ENCODE measurements around the gene TRIP12.
"Not testable (repeated sequence)": the region's sequence is repeated elsewhere in the genome, so short reads cannot be mapped to it uniquely, and the experiment has no call there.

Gene TRIP12

DNA sequence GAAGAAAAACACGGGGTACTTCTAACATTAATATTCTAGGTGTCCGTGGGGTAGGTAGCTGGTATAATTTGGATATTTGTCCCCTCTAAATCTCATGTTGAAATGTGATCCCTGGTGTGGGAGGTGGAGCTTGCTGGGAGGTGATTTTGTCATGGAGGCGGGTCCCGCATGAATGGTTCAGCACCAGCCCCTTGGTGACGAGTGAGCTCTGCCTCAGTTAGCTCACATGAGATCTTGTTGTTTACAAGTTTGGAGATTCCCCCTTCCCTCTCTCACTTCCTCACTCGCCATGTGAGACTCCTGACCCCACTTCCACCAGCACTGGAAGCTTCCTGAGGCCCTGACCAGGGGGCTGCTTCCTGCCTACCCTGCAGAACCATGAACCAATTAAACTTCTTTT lies 172.0 kb downstream of the TRIP12 start (continued):
- TF ChIP-seq, protein P1, sequence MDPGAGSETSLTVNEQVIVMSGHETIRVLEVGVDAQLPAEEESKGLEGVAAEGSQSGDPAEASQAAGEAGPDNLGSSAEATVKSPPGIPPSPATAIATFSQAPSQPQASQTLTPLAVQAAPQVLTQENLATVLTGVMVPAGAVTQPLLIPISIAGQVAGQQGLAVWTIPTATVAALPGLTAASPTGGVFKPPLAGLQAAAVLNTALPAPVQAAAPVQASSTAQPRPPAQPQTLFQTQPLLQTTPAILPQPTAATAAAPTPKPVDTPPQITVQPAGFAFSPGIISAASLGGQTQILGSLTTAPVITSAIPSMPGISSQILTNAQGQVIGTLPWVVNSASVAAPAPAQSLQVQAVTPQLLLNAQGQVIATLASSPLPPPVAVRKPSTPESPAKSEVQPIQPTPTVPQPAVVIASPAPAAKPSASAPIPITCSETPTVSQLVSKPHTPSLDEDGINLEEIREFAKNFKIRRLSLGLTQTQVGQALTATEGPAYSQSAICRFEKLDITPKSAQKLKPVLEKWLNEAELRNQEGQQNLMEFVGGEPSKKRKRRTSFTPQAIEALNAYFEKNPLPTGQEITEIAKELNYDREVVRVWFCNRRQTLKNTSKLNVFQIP (CRISPR knock-in tag; IDR thresholded peaks at IDR 0.05; ENCODE audit: borderline replicate concordance, low read depth) = no peak
- TF ChIP-seq ISL1 (CRISPR knock-in tag; IDR thresholded peaks at IDR 0.05) (no peak), ARNTL (CRISPR knock-in tag; IDR thresholded peaks at IDR 0.05; ENCODE audit: borderline replicate concordance, low read depth) (no peak), ZFP30 (CRISPR knock-in tag; IDR thresholded peaks at IDR 0.05) (no peak), TCF4 (CRISPR knock-in tag; IDR thresholded peaks at IDR 0.05; ENCODE audit: borderline replicate concordance) (no peak), TOX (CRISPR knock-in tag; IDR thresholded peaks at IDR 0.05; ENCODE audit: borderline replicate concordance) (no peak), CSDC2 (CRISPR knock-in tag; IDR thresholded peaks at IDR 0.05) (no peak)

DNA sequence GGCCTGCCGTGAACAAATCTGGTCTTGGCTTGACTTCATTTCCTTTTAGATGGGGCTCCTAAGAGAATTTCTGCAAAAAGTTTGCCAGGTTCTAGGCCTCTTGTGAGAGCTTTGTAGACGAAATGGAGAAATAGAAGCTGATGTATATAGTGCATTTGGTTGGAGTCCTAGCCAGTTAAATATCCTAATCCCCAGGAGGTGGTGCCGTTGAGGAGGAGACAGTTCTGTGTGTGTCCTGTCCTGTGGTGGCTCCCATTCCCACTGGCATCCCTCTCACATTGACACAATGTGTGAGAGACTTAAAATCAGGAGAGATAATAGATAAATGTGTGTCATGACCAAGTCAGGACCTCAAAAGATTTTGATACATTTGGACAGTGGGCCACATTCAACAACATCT lies 172.9 kb downstream of the TRIP12 start:
- no peak for ATAC-seq
- no peak for TF ChIP-seq ESRRG (CRISPR knock-in tag; IDR thresholded peaks at IDR 0.05)
- TF ChIP-seq PPARA (CRISPR knock-in tag; IDR thresholded peaks at IDR 0.05; ENCODE audit: borderline replicate concordance) = no peak
- no peak for TF ChIP-seq TCF4 (CRISPR knock-in tag; IDR thresholded peaks at IDR 0.05; ENCODE audit: borderline replicate concordance)
- TF ChIP-seq BACH2 (CRISPR knock-in tag; IDR thresholded peaks at IDR 0.05; ENCODE audit: borderline replicate concordance) = no peak
- TF ChIP-seq SNAI2 (CRISPR knock-in tag; IDR thresholded peaks at IDR 0.05) = no peak
- TF ChIP-seq, protein P1 (CRISPR knock-in tag; IDR thresholded peaks at IDR 0.05; ENCODE audit: borderline replicate concordance, low read depth) = no peak
- TF ChIP-seq, protein P2, sequence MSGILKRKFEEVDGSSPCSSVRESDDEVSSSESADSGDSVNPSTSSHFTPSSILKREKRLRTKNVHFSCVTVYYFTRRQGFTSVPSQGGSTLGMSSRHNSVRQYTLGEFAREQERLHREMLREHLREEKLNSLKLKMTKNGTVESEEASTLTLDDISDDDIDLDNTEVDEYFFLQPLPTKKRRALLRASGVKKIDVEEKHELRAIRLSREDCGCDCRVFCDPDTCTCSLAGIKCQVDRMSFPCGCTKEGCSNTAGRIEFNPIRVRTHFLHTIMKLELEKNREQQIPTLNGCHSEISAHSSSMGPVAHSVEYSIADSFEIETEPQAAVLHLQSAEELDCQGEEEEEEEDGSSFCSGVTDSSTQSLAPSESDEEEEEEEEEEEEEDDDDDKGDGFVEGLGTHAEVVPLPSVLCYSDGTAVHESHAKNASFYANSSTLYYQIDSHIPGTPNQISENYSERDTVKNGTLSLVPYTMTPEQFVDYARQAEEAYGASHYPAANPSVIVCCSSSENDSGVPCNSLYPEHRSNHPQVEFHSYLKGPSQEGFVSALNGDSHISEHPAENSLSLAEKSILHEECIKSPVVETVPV (CRISPR knock-in tag; IDR thresholded peaks at IDR 0.05) = no peak
- no peak for TF ChIP-seq ZNF565 (CRISPR knock-in tag; conservative IDR thresholded peaks at IDR 0.05; ENCODE audit: low read depth)

DNA sequence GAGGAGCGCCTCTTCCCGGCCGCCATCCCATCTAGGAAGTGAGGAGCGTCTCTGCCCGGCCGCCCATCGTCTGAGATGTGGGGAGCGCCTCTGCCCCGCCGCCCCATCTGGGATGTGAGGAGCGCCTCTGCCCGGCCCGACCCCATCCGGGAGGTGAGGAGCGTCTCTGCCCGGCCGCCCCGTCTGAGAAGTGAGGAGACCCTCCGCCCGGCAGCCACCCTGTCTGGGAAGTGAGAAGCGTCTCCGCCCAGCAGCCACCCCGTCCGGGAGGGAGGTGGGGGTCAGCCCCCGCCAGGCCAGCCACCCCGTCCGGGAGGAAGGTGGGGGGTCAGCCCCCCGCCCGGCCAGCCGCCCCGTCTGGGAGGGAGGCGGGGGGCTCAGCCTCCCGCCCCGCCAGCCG lies 179.1 kb downstream of the TRIP12 start:
- ATAC-seq = not testable (repeated sequence)

DNA sequence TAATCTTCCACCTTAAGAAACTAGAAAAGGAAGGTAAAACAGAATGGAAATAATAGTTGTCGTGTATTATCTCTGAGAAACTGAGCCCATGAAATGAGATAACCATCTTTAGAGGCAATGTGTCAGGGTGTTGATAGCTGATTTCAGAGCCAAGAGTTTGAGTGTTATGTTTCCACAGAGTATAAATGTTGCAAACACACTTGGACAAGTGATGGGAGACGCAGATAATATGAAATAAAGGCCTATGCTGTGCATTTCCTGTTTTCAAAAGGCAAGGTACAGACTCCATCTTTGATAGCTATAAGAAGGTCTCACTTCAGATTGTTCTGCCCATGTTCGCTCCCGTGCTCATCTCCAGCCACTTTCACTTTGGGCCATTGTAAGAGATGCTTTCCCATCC lies 181.5 kb downstream of the TRIP12 start:
- TF ChIP-seq, protein P3, sequence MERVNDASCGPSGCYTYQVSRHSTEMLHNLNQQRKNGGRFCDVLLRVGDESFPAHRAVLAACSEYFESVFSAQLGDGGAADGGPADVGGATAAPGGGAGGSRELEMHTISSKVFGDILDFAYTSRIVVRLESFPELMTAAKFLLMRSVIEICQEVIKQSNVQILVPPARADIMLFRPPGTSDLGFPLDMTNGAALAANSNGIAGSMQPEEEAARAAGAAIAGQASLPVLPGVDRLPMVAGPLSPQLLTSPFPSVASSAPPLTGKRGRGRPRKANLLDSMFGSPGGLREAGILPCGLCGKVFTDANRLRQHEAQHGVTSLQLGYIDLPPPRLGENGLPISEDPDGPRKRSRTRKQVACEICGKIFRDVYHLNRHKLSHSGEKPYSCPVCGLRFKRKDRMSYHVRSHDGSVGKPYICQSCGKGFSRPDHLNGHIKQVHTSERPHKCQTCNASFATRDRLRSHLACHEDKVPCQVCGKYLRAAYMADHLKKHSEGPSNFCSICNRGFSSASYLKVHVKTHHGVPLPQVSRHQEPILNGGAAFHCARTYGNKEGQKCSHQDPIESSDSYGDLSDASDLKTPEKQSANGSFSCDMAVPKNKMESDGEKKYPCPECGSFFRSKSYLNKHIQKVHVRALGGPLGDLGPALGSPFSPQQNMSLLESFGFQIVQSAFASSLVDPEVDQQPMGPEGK (CRISPR knock-in tag; IDR thresholded peaks at IDR 0.05; ENCODE audit: borderline replicate concordance) = no peak
- TF ChIP-seq ZNF8 (CRISPR knock-in tag; IDR thresholded peaks at IDR 0.05) (no peak), SNAI2 (CRISPR knock-in tag; IDR thresholded peaks at IDR 0.05) (no peak), ZFP3 (CRISPR knock-in tag; IDR thresholded peaks at IDR 0.05) (no peak), OSR1 (CRISPR knock-in tag; IDR thresholded peaks at IDR 0.05) (no peak), ESRRG (CRISPR knock-in tag; IDR thresholded peaks at IDR 0.05) (no peak), ZFP30 (CRISPR knock-in tag; IDR thresholded peaks at IDR 0.05) (no peak), ARNTL (CRISPR knock-in tag; IDR thresholded peaks at IDR 0.05; ENCODE audit: borderline replicate concordance, low read depth) (no peak), PPARA (CRISPR knock-in tag; IDR thresholded peaks at IDR 0.05; ENCODE audit: borderline replicate concordance) (no peak), GLIS3 (CRISPR knock-in tag; IDR thresholded peaks at IDR 0.05) (no peak), RARB (CRISPR knock-in tag; IDR thresholded peaks at IDR 0.05) (no peak), ZNF565 (CRISPR knock-in tag; conservative IDR thresholded peaks at IDR 0.05; ENCODE audit: low read depth) (no peak), ZC3H10 (CRISPR knock-in tag; IDR thresholded peaks at IDR 0.05) (no peak), TCF4 (CRISPR knock-in tag; IDR thresholded peaks at IDR 0.05; ENCODE audit: borderline replicate concordance) (no peak), ISL1 (CRISPR knock-in tag; IDR thresholded peaks at IDR 0.05) (no peak)
- TF ChIP-seq, protein P4, sequence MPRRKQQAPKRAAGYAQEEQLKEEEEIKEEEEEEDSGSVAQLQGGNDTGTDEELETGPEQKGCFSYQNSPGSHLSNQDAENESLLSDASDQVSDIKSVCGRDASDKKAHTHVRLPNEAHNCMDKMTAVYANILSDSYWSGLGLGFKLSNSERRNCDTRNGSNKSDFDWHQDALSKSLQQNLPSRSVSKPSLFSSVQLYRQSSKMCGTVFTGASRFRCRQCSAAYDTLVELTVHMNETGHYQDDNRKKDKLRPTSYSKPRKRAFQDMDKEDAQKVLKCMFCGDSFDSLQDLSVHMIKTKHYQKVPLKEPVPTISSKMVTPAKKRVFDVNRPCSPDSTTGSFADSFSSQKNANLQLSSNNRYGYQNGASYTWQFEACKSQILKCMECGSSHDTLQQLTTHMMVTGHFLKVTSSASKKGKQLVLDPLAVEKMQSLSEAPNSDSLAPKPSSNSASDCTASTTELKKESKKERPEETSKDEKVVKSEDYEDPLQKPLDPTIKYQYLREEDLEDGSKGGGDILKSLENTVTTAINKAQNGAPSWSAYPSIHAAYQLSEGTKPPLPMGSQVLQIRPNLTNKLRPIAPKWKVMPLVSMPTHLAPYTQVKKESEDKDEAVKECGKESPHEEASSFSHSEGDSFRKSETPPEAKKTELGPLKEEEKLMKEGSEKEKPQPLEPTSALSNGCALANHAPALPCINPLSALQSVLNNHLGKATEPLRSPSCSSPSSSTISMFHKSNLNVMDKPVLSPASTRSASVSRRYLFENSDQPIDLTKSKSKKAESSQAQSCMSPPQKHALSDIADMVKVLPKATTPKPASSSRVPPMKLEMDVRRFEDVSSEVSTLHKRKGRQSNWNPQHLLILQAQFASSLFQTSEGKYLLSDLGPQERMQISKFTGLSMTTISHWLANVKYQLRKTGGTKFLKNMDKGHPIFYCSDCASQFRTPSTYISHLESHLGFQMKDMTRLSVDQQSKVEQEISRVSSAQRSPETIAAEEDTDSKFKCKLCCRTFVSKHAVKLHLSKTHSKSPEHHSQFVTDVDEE (CRISPR knock-in tag; IDR thresholded peaks at IDR 0.05) = no peak
- TF ChIP-seq, protein P5, sequence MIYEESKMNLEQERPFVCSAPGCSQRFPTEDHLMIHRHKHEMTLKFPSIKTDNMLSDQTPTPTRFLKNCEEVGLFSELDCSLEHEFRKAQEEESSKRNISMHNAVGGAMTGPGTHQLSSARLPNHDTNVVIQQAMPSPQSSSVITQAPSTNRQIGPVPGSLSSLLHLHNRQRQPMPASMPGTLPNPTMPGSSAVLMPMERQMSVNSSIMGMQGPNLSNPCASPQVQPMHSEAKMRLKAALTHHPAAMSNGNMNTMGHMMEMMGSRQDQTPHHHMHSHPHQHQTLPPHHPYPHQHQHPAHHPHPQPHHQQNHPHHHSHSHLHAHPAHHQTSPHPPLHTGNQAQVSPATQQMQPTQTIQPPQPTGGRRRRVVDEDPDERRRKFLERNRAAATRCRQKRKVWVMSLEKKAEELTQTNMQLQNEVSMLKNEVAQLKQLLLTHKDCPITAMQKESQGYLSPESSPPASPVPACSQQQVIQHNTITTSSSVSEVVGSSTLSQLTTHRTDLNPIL (CRISPR knock-in tag; IDR thresholded peaks at IDR 0.05; ENCODE audit: low read depth) = no peak
- ATAC-seq = no peak

Data from SK-N-SH treated with all-trans-retinoic acid at 6 μM for 48 hours (cell line).